NB4 (cell line): ENCODE data around the gene CNST.

Experiments
- DNase-seq: peaks from one replicate; pipeline ENCODE4 v3.0.0; 2010; ENCODE audit warnings: low read depth
- H3K4me3 ChIP-seq: one replicate; pipeline ENCODE4 v1.5.1; 2011; ENCODE audit warnings: mild to moderate bottlenecking, low read depth, low read length, moderate library complexity
- CTCF ChIP-seq: IDR thresholded peaks from one replicate; pipeline ENCODE4 v1.5.1; 2012; ENCODE audit warnings: low read depth, low read length
- MAX ChIP-seq: IDR thresholded peaks from 2 replicates; pipeline ENCODE4 v1.6.1; 2011; ENCODE audit warnings: low read depth, low read length
- MYC ChIP-seq: IDR thresholded peaks from 2 replicates; pipeline ENCODE4 v1.6.1; 2011; ENCODE audit warnings: low read depth, low read length
- POLR2A ChIP-seq: IDR thresholded peaks from 2 replicates; pipeline ENCODE4 v1.6.1; 2011; ENCODE audit warnings: mild to moderate bottlenecking; ENCODE audit not compliant: insufficient read length; ENCODE audit errors: extremely low read depth

Gene CNST

GRCh38 chr1:246566128-246566812, at the start of gene CNST, which contains the start of gene TFB2M:
CNST (plus strand) TSS chr1:246566456; CDS start chr1:246591563, 25,107 bp downstream.
TFB2M (minus strand) TSS chr1:246566261; CDS start chr1:246566138, 123 bp downstream.
- TF ChIP-seq POLR2A (peak; percentile 55), MAX (peak; percentile 96), MYC (peak; percentile 91), CTCF (no peak)
- H3K4me3 ChIP-seq: peak within 1 kb of the TSS; percentile 97
- DNase-seq: peak; percentile 99

- no peak for DNase-seq
- TF ChIP-seq POLR2A: no peak
- TF ChIP-seq MAX: no peak
- TF ChIP-seq CTCF: no peak
- TF ChIP-seq MYC: no peak
- no peak overlapping the region for H3K4me3 ChIP-seq
Observed at GRCh38 chr1:246517391-246517790, 48.9 kb upstream of the CNST start.

- no peak overlapping the region for H3K4me3 ChIP-seq
- no peak for DNase-seq
- TF ChIP-seq MAX: no peak
Observed at GRCh38 chr1:246518456-246519205, 47.6 kb upstream of the CNST start.

- DNase-seq: no peak
- TF ChIP-seq POLR2A: no peak
- no peak for TF ChIP-seq MAX
- no peak for TF ChIP-seq CTCF
- no peak overlapping the region for H3K4me3 ChIP-seq
Observed at GRCh38 chr1:246519514-246519913, 46.7 kb upstream of the CNST start.

- H3K4me3 ChIP-seq: no peak overlapping the region
- DNase-seq: no peak
- TF ChIP-seq MAX (no peak), MYC (no peak), POLR2A (no peak)
Observed at GRCh38 chr1:246526380-246526779, 39.9 kb upstream of the CNST start.

- H3K4me3 ChIP-seq: no peak overlapping the region
- no peak for TF ChIP-seq POLR2A
- TF ChIP-seq MAX: no peak
- TF ChIP-seq CTCF: no peak
- TF ChIP-seq MYC: no peak
- no peak for DNase-seq
Observed at GRCh38 chr1:246526915-246527314, 39.3 kb upstream of the CNST start.
